Measurements from ENCODE around the gene SPDYA.

The SPDYA gene

GRCh38 chr2:28868611-28869010 is 58.0 kb downstream of the SPDYA start:
- no peaks in the 10 kb centered on the region for H3K27me3 Mint-ChIP-seq
- DNase-seq: no peak
- peak overlapping the region; percentile 99 for H3K4me3 Mint-ChIP-seq
- no peaks in the 10 kb centered on the region for H3K9me3 Mint-ChIP-seq
- H3K36me3 Mint-ChIP-seq (ENCODE audit: low read depth): peaks cover 59% of the 10 kb centered on the region
- H3K4me1 Mint-ChIP-seq (ENCODE audit: low read depth): peaks cover 49% of the 10 kb centered on the region
- peak overlapping the region; percentile 13 for H3K27ac Mint-ChIP-seq

- no peaks in the 10 kb centered on the region for H3K27me3 Mint-ChIP-seq
- H3K4me1 Mint-ChIP-seq (ENCODE audit: low read depth): peaks cover 42% of the 10 kb centered on the region
- peak overlapping the region; percentile 98 for H3K27ac Mint-ChIP-seq
- H3K36me3 Mint-ChIP-seq (ENCODE audit: low read depth): peaks cover 50% of the 10 kb centered on the region
- H3K4me3 Mint-ChIP-seq: peak overlapping the region; percentile 99
- DNase-seq: no peak
- no peaks in the 10 kb centered on the region for H3K9me3 Mint-ChIP-seq
Observed at GRCh38 chr2:28869494-28870145, 59.0 kb downstream of the SPDYA start.

GRCh38 chr2:28870146-28870891 is 59.7 kb downstream of the SPDYA start, which contains the start of gene TRMT61B:
TSS of gene TRMT61B (minus strand) at chr2:28870309. CDS start at chr2:28870277, 32 bp downstream.
- Mint-ChIP-seq H3K27ac (peak within 1 kb of the TSS; percentile 98), H3K4me1 (ENCODE audit: low read depth) (peaks cover 36% of the 10 kb centered on the region), H3K9me3 (no peaks in the 10 kb centered on the region), H3K36me3 (ENCODE audit: low read depth) (peaks cover 43% of the 10 kb centered on the region), H3K27me3 (peaks cover 2% of the 10 kb centered on the region), H3K4me3 (peak within 1 kb of the TSS; percentile 99)
- DNase-seq: peak; percentile 98

- DNase-seq: no peak
- H3K4me3 Mint-ChIP-seq: peak overlapping the region; percentile 99
- H3K4me1 Mint-ChIP-seq (ENCODE audit: low read depth): peaks cover 30% of the 10 kb centered on the region
- no peak overlapping the region for H3K27ac Mint-ChIP-seq
- H3K27me3 Mint-ChIP-seq: peaks cover 12% of the 10 kb centered on the region
- H3K9me3 Mint-ChIP-seq: no peaks in the 10 kb centered on the region
- peaks cover 33% of the 10 kb centered on the region for H3K36me3 Mint-ChIP-seq (ENCODE audit: low read depth)
Observed at GRCh38 chr2:28871620-28872019, 61.0 kb downstream of the SPDYA start.

DNA sequence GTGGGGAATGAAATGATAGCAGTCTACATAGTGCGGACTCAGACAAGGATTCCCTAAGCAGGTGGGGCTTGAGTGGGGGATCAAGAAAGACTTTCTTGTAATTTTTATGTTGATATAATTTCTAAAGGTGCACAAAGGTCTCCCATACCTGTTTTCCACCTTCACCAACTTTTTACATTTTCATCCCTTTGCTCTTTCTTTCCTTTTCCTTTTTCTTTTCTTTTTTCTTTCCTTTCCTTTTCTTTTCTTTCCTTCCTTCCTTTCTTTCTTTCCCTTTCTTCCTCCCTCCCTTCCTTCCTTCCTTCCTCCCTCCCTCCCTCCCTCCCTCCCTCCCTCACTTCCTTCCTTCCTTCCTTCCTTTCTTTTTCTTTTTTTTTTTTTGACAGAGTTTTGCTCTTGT is 69.6 kb downstream of the SPDYA start:
- Mint-ChIP-seq H3K36me3 (ENCODE audit: low read depth) (no peaks in the 10 kb centered on the region), H3K9me3 (no peaks in the 10 kb centered on the region), H3K27ac (no peak overlapping the region), H3K27me3 (peaks cover 30% of the 10 kb centered on the region), H3K4me3 (no peak overlapping the region), H3K4me1 (ENCODE audit: low read depth) (no peaks in the 10 kb centered on the region)
- DNase-seq: no peak

GRCh38 chr2:28893488-28893887 is 82.9 kb downstream of the SPDYA start:
- Mint-ChIP-seq H3K9me3 (no peaks in the 10 kb centered on the region), H3K4me1 (ENCODE audit: low read depth) (peaks cover 24% of the 10 kb centered on the region), H3K27me3 (no peaks in the 10 kb centered on the region), H3K27ac (no peak overlapping the region), H3K36me3 (ENCODE audit: low read depth) (peaks cover 36% of the 10 kb centered on the region), H3K4me3 (no peak overlapping the region)
- no peak for DNase-seq

DNA sequence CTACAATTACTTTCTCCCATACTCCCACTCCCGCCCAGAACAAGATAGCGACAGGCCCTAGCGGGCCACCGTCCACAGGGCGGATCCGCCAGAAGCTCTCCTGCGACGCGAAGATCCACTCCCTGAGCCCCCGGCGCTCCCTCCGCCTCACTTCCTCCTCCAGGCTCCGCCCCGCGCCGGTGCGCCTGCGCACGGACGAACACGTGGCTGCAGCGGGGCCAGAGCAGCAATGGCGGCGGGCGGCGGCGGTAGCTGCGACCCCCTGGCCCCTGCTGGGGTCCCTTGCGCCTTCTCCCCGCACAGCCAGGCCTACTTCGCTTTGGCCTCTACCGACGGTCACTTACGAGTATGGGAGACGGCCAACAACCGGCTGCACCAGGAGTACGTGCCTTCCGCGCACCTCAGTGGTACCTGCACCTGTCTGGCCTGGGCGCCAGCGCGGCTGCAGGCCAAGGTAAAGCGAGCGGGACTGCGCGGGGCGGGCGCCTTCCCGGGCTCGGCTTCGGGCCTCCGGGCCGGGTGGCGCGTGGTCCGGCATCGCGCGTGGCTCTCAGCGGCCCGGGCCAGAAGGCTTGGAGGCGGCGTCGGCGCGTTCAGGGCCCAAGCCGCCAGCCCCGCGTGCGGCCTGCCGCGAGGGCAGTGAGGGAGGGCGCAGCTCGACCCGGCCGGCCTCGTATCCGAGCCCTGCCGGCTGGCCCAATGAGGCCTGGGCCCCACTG is 84.0 kb downstream of the SPDYA start, which contains the start of gene WDR43:
TSS of gene WDR43 (plus strand) at position 198 of the 719 bp plus-strand sequence. CDS start at position 230, 32 bp downstream.
- peaks cover 46% of the 10 kb centered on the region for H3K36me3 Mint-ChIP-seq (ENCODE audit: low read depth)
- no peaks in the 10 kb centered on the region for H3K27me3 Mint-ChIP-seq
- peak within 1 kb of the TSS; percentile 90 for H3K4me3 Mint-ChIP-seq
- no peaks in the 10 kb centered on the region for H3K9me3 Mint-ChIP-seq
- peak within 1 kb of the TSS; percentile 96 for H3K27ac Mint-ChIP-seq
- DNase-seq: peak; percentile 98
- H3K4me1 Mint-ChIP-seq (ENCODE audit: low read depth): peaks cover 34% of the 10 kb centered on the region

GRCh38 chr2:28895189-28895893 is 84.7 kb downstream of the SPDYA start:
- Mint-ChIP-seq H3K9me3 (no peaks in the 10 kb centered on the region), H3K27me3 (no peaks in the 10 kb centered on the region), H3K36me3 (ENCODE audit: low read depth) (peaks cover 53% of the 10 kb centered on the region), H3K4me3 (peak overlapping the region; percentile 90), H3K4me1 (ENCODE audit: low read depth) (peaks cover 40% of the 10 kb centered on the region), H3K27ac (peak overlapping the region; percentile 96)
- peak; percentile 80 for DNase-seq

DNA sequence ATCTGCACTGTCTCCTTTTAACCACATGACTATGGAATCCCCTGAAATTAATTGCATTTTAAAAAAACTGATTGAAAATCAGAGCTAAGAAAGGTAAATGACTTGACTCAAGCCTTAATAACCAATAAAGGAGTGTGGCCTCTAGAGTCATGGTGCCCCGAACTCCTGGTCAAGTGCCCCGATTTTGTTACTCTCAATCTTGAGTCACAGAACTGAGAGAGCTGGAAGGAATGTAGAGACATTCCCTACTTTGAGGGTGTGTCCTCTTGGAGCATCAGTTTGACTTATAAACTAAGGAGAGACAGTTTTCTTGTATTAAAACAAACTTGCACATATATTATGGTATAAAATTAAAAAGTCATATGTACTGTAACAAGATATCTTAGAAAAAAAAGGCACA is 86.3 kb downstream of the SPDYA start:
- H3K4me1 Mint-ChIP-seq (ENCODE audit: low read depth): peaks cover 56% of the 10 kb centered on the region
- peaks cover 69% of the 10 kb centered on the region for H3K36me3 Mint-ChIP-seq (ENCODE audit: low read depth)
- no peaks in the 10 kb centered on the region for H3K27me3 Mint-ChIP-seq
- H3K9me3 Mint-ChIP-seq: no peaks in the 10 kb centered on the region
- H3K4me3 Mint-ChIP-seq: peak overlapping the region; percentile 90
- no peak for DNase-seq
- H3K27ac Mint-ChIP-seq: peak overlapping the region; percentile 96

DNA sequence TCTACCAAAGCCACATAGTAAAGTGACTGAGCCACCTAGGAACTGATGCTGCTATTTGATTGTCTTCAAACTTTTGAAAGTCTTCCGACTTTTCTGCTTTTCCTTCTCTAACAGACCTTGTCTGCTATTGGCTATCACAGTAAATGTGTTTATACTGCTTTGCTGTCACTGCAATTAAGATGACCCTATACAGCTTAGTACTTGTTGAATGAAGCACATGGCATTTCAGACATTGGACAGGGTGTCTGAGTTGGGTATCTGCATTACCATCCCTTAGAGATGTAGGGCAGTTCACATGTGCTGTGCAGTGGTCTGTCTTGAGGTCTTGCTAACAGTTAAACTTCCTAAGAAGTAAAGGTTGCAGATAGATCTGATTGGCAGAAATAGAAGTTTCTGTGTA is 87.4 kb downstream of the SPDYA start:
- Mint-ChIP-seq H3K9me3 (no peaks in the 10 kb centered on the region), H3K4me3 (peak overlapping the region; percentile 90), H3K27ac (peak overlapping the region; percentile 22), H3K36me3 (ENCODE audit: low read depth) (peaks cover 80% of the 10 kb centered on the region), H3K27me3 (no peaks in the 10 kb centered on the region), H3K4me1 (ENCODE audit: low read depth) (peaks cover 64% of the 10 kb centered on the region)
- DNase-seq: no peak

All from activated T-cell treated with anti-CD3 and anti-CD28 coated beads, Interleukin-2, amount 50 U/mL, for 24 hours (primary cell).